ENCODE measurements around the gene TMED1. TPM values are rescaled to one million over a fixed set of nuclear protein-coding genes. Genes with fewer than 3 reads are reported as not detected.

TMED1 gene, protein sequence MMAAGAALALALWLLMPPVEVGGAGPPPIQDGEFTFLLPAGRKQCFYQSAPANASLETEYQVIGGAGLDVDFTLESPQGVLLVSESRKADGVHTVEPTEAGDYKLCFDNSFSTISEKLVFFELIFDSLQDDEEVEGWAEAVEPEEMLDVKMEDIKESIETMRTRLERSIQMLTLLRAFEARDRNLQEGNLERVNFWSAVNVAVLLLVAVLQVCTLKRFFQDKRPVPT
- polyA plus RNA-seq (2013, experiment 1 of 2), result 28.5 TPM
- 29.7 TPM for polyA plus RNA-seq (2013, experiment 2 of 2)

DNA sequence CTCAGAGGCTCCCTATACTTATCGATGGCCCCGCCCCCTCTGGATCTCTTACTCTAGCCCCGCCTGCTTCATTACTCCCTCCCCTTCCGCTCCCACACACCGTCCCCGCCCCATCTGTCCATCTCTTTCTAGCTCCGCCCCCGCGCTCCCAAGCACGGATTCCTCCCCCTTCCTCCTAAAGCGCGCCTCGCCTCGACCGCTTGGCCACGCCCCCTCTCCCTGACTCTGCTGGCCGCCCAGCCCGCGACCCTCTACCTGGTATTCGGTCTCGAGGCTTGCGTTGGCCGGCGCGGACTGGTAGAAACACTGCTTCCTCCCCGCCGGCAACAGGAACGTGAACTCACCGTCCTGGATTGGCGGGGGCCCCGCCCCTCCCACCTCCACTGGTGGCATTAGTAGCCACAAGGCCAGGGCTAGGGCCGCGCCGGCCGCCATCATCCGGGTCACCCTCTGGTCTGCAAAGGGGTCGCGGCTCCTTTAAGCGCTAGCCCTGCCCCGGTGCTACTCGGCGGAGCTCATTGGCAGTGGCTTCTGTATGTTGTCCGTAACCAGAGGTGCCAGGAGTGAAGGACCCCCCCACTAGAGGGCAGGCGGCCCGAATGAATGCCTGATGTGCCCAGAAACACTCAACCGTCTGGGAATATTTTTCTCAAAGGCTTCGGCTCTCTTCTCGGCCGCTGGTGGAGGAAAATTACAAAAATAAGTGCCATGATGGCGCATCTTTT lies at the start of gene TMED1:
TMED1 (minus strand) TSS at position 459 of the 725 bp plus-strand sequence; CDS start at position 438, 21 bp downstream.
- Histone ChIP-seq H4K91ac (ENCODE audit: low read length) (peak within 1 kb of the TSS; percentile 99), H2AK5ac (ENCODE audit: low read length, severe bottlenecking) (peak within 1 kb of the TSS; percentile 77), H3K4ac (ENCODE audit: low read depth in 1 of 2, low read length in 2 of 2) (peak within 1 kb of the TSS; percentile 76 to 86), H3K9me3 (ENCODE audit: control insufficient read depth, low read length) (peaks cover 4% of the 10 kb centered on the region), H3K4me3 (ENCODE audit: insufficient read depth in 1 of 2, low read depth in 1 of 2, low read length in 2 of 2) (peak within 1 kb of the TSS; percentile 68 to 87), H2BK15ac (ENCODE audit: low read depth, poor library complexity, severe bottlenecking) (peak within 1 kb of the TSS; percentile 99), H3K4me1 (ENCODE audit: control insufficient read depth, insufficient read depth, low read depth, low read length) (peaks cover 13% of the 10 kb centered on the region), H2BK120ac (ENCODE audit: low read depth, low read length) (peak within 1 kb of the TSS; percentile 95), H3K14ac (ENCODE audit: low read length in 2 of 2) (peak within 1 kb of the TSS in 1 of 2 experiments; percentile 57), H2BK12ac (ENCODE audit: low read length in 2 of 2) (peak within 1 kb of the TSS; percentile 37 to 81), H3K27me3 (ENCODE audit: control insufficient read depth in 1 of 2, insufficient read depth in 1 of 2, low read length in 2 of 2) (no peaks in the 10 kb centered on the region), H2BK5ac (ENCODE audit: low read depth, low read length, poor library complexity, severe bottlenecking) (peak within 1 kb of the TSS; percentile 81), H3K27ac (ENCODE audit: low read length, poor library complexity, severe bottlenecking) (peak within 1 kb of the TSS; percentile 98), H2AFZ (ENCODE audit: low read depth, low read length) (peak within 1 kb of the TSS; percentile 87), H3K23ac (ENCODE audit: low read length in 2 of 2) (no peak within 1 kb of the TSS), H3K79me1 (replicated peaks; ENCODE audit: low read length, poor library complexity, severe bottlenecking) (peaks cover 11% of the 10 kb centered on the region), H3K9ac (ENCODE audit: low read length) (peak within 1 kb of the TSS; percentile 95), H3K18ac (ENCODE audit: low read depth in 1 of 2, low read length in 2 of 2) (peak within 1 kb of the TSS; percentile 93 to 97), H4K8ac (ENCODE audit: low read length) (peak within 1 kb of the TSS; percentile 100), H3K4me2 (ENCODE audit: low read length, poor library complexity, severe bottlenecking) (peak within 1 kb of the TSS; percentile 66), H3K36me3 (ENCODE audit: control insufficient read depth in 1 of 2, insufficient read depth in 2 of 2, low read depth in 1 of 2, low read length in 2 of 2) (peaks cover 36 to 41% of the 10 kb centered on the region in 2 experiments)
- DNase-seq, result peak; percentile 99
- WGBS, result 1% methylated on average over 50 of the region's 50 CpGs

DNA sequence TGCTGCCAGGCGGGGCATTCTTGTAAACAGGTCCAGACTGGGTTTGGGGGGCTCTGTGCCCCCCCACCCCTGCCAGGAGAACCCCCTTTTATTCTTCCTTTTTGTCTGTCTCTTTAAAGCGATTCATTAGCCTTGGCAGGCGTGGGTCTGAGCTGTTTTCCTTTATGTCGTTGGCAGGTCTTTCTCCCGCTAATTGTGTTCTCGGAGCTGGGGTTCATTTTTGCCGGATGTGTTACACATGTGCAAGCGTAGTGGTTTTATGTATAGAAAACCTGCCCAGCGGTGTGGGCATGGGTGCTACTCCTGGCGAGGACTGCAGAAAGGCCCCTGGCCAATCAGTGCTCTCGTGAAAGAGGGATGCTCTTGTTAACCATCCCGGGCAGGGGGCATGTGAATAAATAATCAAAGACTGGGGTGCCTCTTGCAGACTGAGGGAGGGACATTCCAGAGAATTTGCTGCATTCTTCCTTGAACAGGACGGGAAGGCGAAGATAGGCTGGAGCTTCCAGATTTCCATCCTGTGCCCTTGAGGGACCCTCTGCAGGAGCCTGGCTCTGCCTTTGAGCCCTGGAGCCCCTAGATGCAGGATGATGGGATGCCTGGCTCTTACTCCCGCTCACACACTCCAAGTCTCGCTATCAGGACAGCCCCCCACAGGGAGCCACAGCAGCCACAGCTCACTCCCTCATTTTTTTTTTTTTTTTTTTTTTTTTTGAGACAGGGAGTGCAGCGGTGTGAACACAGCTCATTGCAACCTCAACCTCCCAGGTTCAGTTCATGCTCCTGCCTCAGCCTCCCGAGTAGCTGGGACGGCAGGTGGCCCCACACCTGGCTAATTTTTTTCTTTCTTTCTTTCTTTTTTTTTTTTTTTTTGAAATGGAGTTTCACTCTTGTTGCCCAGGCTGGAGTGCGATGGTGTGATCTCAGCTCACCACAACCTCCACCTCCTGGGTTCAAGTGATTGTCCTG lies 49.5 kb upstream of the TMED1 start:
- Histone ChIP-seq H3K9ac (ENCODE audit: low read length) (peak overlapping the region; percentile 21), H3K4me3 (ENCODE audit: insufficient read depth in 1 of 2, low read depth in 1 of 2, low read length in 2 of 2) (no peak overlapping the region), H2AK5ac (ENCODE audit: low read length, severe bottlenecking) (no peak overlapping the region), H3K79me1 (replicated peaks; ENCODE audit: low read length, poor library complexity, severe bottlenecking) (peaks cover 53% of the 10 kb centered on the region), H3K27ac (ENCODE audit: low read length, poor library complexity, severe bottlenecking) (no peak overlapping the region), H3K4me1 (ENCODE audit: control insufficient read depth, insufficient read depth, low read depth, low read length) (peaks cover 39% of the 10 kb centered on the region), H3K4ac (ENCODE audit: low read depth in 1 of 2, low read length in 2 of 2) (no peak overlapping the region), H4K91ac (ENCODE audit: low read length) (no peak overlapping the region), H3K14ac (ENCODE audit: low read length in 2 of 2) (no peak overlapping the region), H2BK5ac (ENCODE audit: low read depth, low read length, poor library complexity, severe bottlenecking) (no peak overlapping the region), H2BK15ac (ENCODE audit: low read depth, poor library complexity, severe bottlenecking) (no peak overlapping the region), H3K4me2 (ENCODE audit: low read length, poor library complexity, severe bottlenecking) (no peak overlapping the region), H3K27me3 (ENCODE audit: control insufficient read depth in 1 of 2, insufficient read depth in 1 of 2, low read length in 2 of 2) (no peaks in the 10 kb centered on the region), H3K9me3 (ENCODE audit: control insufficient read depth, low read length) (no peaks in the 10 kb centered on the region), H3K18ac (ENCODE audit: low read depth in 1 of 2, low read length in 2 of 2) (peak overlapping the region in 1 of 2 experiments; percentile 18), H3K23ac (ENCODE audit: low read length in 2 of 2) (no peak overlapping the region), H2BK12ac (ENCODE audit: low read length in 2 of 2) (no peak overlapping the region), H3K36me3 (ENCODE audit: control insufficient read depth in 1 of 2, insufficient read depth in 2 of 2, low read depth in 1 of 2, low read length in 2 of 2) (peaks cover 0 to 20% of the 10 kb centered on the region in 2 experiments), H2BK120ac (ENCODE audit: low read depth, low read length) (no peak overlapping the region), H2AFZ (ENCODE audit: low read depth, low read length) (no peak overlapping the region), H4K8ac (ENCODE audit: low read length) (no peak overlapping the region)
- 86% methylated on average over 18 of the region's 20 CpGs for WGBS
- DNase-seq, result no peak

DNA sequence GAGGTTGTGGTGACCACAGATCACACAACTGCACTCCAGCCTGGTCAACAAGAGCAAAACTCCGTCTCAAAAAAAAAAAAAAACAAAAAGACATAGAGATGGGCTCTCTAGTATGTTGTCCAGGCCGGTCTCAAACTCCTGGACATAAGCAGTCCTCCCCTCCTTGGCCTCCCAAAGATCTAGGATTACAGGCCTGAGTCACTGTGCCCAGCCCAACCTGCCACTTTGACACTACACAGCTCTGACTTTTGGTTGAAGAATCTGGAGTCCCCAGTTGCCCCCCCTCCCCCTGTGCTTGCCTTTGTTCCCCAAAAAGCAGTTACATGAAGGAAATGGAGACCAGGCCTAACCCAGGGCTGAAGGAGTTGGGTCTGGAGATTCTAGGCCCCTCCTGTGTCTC lies 48.3 kb upstream of the TMED1 start:
- Histone ChIP-seq H3K79me1 (replicated peaks; ENCODE audit: low read length, poor library complexity, severe bottlenecking) (peaks cover 56% of the 10 kb centered on the region), H3K14ac (ENCODE audit: low read length in 2 of 2) (no peak overlapping the region), H2BK12ac (ENCODE audit: low read length in 2 of 2) (no peak overlapping the region), H3K36me3 (ENCODE audit: control insufficient read depth in 1 of 2, insufficient read depth in 2 of 2, low read depth in 1 of 2, low read length in 2 of 2) (peaks cover 0 to 20% of the 10 kb centered on the region in 2 experiments), H4K91ac (ENCODE audit: low read length) (no peak overlapping the region), H3K4me2 (ENCODE audit: low read length, poor library complexity, severe bottlenecking) (no peak overlapping the region), H2BK5ac (ENCODE audit: low read depth, low read length, poor library complexity, severe bottlenecking) (no peak overlapping the region), H3K4me3 (ENCODE audit: insufficient read depth in 1 of 2, low read depth in 1 of 2, low read length in 2 of 2) (no peak overlapping the region), H2BK120ac (ENCODE audit: low read depth, low read length) (no peak overlapping the region), H2AK5ac (ENCODE audit: low read length, severe bottlenecking) (no peak overlapping the region), H3K27ac (ENCODE audit: low read length, poor library complexity, severe bottlenecking) (no peak overlapping the region), H2BK15ac (ENCODE audit: low read depth, poor library complexity, severe bottlenecking) (peak overlapping the region; percentile 12), H3K4ac (ENCODE audit: low read depth in 1 of 2, low read length in 2 of 2) (no peak overlapping the region), H3K18ac (ENCODE audit: low read depth in 1 of 2, low read length in 2 of 2) (no peak overlapping the region), H3K27me3 (ENCODE audit: control insufficient read depth in 1 of 2, insufficient read depth in 1 of 2, low read length in 2 of 2) (no peaks in the 10 kb centered on the region), H3K23ac (ENCODE audit: low read length in 2 of 2) (no peak overlapping the region), H4K8ac (ENCODE audit: low read length) (no peak overlapping the region), H3K4me1 (ENCODE audit: control insufficient read depth, insufficient read depth, low read depth, low read length) (peaks cover 43% of the 10 kb centered on the region), H3K9ac (ENCODE audit: low read length) (peak overlapping the region; percentile 21), H2AFZ (ENCODE audit: low read depth, low read length) (no peak overlapping the region), H3K9me3 (ENCODE audit: control insufficient read depth, low read length) (no peaks in the 10 kb centered on the region)
- 28% methylated on average over 2 of the region's 2 CpGs for WGBS
- peak; percentile 89 for DNase-seq

Measured in mesenchymal stem cell (in vitro differentiated cells and primary cell).